Testis (tissue), 2 donors: ENCODE results near the gene THRB.

Experiments used
- POLR2A ChIP-seq: fragments of 450-650 bp; IDR thresholded peaks from one replicate; pipeline ENCODE4 v1.6.1; 2017; ENCODE audit warnings: antibody characterized with exemption, mild to moderate bottlenecking, moderate library complexity
- TF ChIP-seq, protein P1 (sequence below), 3 experiments: fragments of 450-650 bp in 2 of 3; fragments of 200-600 bp in 1 of 3; sonication (generic) in 1 of 3; IDR thresholded peaks; one replicate each; pipeline ENCODE4 v1.5.1; 2016 to 2019; ENCODE audit warnings: antibody characterized with exemption in 3 of 3, mild to moderate bottlenecking in 2 of 3, moderate library complexity in 1 of 3

DNA sequence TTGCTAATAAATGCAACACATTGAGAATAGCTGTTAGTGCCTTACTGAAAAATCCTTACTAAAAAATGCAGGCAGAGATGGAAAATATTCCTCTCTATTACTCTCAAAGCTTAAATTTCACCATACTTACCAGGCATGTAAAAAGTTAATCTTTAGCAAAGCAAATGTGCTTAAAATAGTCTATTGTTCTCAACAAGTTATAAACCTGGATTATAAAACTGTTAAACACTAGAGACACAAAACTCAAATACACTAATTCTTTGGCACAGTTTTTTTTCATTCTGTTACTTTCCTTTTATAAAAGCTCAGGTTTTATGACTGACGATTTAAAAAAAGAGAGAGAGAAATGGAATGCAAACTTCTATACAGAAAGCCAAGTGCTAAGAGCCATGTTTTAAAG, 119.8 kb downstream of the THRB start:
- TF ChIP-seq POLR2A, result no peak
- TF ChIP-seq, protein P1, sequence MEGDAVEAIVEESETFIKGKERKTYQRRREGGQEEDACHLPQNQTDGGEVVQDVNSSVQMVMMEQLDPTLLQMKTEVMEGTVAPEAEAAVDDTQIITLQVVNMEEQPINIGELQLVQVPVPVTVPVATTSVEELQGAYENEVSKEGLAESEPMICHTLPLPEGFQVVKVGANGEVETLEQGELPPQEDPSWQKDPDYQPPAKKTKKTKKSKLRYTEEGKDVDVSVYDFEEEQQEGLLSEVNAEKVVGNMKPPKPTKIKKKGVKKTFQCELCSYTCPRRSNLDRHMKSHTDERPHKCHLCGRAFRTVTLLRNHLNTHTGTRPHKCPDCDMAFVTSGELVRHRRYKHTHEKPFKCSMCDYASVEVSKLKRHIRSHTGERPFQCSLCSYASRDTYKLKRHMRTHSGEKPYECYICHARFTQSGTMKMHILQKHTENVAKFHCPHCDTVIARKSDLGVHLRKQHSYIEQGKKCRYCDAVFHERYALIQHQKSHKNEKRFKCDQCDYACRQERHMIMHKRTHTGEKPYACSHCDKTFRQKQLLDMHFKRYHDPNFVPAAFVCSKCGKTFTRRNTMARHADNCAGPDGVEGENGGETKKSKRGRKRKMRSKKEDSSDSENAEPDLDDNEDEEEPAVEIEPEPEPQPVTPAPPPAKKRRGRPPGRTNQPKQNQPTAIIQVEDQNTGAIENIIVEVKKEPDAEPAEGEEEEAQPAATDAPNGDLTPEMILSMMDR (IDR thresholded peaks at IDR 0.05), result no peak
